Stimulated activated CD4-positive, alpha-beta T cell treated with anti-CD3 and anti-CD28 coated beads, Interleukin-4, amount 100 ng/mL, for 24 hours (primary cell): Measurements from ENCODE around the gene ERN1.
"Not testable (repeated sequence)": the region's sequence is repeated elsewhere in the genome, so short reads cannot be mapped to it uniquely, and the experiment has no call there.

Experiments
- DNase-seq: peaks from one replicate; pipeline ENCODE4 v3.0.0-alpha.2; 2020

Gene ERN1

GRCh38 chr17:64129765-64130558 lies at the start of gene ERN1:
Gene ERN1, minus strand, starts transcription at chr17:64130144. Its CDS starts 115 bp downstream, at chr17:64130029.
- DNase-seq: peak; percentile 90

DNA sequence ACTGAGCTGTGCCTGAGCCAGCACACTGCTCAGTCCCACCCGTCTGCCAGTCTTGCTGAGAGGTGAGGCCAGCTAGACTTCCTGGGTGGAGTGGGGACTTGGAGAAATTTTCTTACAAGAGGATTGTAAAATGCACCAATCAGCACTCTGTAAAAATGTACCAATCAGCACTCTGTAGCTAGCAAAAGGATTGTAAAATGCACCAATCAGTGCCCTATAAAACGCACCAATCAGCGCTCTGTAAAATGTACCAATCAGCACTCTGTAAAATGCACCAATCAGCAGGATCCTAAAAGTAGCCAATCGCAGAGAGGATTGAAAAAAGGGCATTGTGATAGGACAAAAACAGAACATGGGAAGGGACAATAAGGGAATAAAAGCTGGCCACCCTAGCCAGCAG lies 49.1 kb upstream of the ERN1 start:
- DNase-seq: not testable (repeated sequence)

DNA sequence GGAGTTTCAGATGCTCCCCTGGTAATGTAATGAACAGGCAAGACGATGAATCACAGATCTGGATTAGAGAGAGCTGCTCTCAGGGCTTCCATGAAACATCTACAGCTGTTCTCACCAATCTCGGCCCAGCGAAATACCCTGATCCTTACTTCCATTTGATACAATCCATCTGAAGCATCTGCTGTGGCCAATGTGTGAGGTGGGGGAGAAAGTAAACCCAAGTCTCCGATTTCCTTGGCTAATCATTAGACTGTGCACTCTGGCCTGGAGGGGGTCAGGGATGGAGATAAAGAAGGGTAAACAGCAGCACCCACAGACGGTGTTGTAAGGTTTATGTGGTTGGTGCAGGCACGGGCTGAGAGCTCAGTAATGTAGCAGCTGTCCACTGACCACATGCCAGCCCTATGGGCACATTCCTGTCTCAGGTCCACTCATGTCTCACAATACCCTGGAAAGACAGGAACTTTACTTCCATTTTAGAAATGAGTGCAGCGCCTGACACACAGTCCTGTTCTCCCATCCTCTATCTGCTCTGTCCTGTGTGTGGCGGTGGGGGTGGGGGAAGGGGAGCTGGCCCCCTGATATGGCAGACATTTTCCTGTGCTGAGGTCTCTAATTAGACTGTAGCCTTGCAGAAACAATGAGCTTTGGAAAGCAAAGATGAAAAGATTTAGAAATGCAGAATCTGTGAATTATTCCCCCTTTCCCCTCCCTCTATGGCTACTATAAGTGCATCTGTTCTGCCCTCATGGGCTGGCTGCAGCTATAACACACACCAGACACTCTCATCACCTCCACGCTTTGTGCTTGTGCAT lies 48.3 kb upstream of the ERN1 start:
- no peak for DNase-seq

DNA sequence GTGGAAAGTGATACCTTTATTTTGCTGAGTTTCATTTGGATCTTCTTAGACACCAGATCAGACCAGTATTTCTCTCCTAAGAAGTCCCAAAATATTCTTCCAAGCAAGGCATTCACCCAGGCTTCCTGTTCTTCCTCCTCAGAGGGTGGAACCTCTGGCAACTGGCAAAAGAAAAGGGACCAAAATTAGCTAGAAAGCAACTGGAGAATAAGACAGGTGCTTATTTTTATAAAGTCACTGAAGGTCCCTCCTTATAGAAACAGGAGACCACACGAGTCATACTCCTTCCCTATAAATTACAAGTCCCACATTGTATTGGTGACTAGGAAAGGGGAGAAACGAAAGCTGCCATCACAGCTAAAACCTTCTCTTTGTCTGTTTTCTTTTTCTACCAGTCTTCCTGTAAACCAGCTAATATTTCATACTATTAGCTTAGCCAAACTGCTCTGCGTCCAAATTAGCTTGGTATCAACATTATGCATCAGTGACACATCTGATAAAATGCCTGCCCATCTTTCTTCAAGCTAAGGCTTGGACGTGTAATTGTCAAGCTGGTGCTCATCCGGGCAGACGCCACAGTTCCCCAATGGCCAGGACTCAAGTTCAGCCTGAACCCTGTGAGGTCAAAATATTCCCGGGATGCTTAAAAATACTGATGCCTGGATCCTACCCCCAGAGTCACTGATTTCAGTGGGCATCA lies 47.5 kb upstream of the ERN1 start:
- DNase-seq: no peak

DNA sequence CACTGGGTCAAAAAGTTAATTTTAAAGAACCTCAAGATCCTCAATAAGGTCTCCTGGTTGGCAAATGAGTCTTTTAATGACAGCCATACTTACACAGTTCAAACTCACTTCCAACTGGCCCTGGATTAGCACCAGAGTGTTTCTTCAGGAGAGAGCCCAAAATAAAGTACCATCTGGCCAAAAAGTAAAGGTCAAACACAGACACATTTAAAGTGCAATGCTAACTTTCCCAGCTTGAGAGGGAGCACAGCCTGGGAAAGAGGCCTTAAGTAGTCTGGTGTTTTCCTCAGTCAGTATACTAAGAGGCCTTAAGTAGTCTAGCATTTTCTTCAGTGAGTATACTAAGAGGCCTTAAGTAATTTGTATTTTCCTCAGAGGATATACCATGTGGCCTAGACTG lies 46.6 kb upstream of the ERN1 start:
- DNase-seq: no peak

DNA sequence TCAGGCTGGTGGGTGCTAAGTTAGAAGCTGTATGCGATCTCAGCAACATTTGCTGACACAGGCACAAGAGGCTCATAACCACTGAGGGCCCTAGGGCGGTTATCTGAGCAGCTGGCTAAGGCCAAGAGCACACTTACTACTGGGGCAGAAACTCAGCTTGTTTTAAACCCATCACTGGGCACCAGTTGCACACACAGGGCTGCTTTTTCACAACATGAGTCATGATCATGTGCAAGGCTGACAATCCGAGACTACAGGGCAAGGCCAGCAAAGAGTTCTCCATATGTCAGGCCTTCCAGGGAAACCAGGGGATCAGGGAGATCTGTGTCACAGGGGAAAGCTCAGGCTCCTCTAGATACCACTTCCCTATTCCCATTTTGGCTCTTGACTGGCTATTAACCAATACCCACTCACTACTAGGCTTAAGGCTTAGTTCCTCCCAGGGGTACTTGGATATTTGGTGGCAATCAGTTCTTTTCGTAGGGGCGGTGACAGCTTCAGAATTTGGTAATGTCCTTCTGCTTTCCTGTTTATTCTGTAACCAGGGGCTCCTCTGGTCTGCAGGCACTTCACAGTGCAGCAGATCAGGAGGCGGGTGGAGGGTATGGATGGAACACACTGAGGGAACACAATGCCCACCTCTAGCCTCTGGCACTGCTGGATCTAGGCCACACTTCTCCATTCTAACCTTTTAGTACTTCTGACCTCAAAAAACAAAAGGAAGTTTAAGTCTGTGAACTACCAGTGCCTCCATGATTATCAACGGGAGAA lies 44.9 kb upstream of the ERN1 start:
- DNase-seq: no peak

GRCh38 chr17:64173646-64174045 lies 43.7 kb upstream of the ERN1 start:
- no peak for DNase-seq

DNA sequence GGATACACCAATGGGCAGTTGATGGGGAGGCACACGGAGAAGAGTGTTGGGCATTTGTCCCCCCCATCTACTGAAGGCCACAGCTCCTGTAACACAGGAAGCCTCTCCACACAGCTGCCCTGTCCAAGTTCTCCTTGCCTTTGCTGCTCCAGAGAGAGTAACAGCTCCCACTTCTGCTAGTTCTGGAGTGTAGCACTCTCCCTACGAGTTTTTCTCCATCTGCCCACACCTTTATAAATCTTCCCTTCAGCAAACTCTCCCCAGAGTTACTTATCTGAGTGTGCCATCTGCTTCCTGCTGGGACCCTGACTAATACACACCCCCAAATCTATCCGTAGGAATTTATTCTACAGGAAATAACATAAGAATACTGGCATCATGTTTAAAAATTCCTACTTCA lies 42.6 kb upstream of the ERN1 start:
- DNase-seq: no peak

DNA sequence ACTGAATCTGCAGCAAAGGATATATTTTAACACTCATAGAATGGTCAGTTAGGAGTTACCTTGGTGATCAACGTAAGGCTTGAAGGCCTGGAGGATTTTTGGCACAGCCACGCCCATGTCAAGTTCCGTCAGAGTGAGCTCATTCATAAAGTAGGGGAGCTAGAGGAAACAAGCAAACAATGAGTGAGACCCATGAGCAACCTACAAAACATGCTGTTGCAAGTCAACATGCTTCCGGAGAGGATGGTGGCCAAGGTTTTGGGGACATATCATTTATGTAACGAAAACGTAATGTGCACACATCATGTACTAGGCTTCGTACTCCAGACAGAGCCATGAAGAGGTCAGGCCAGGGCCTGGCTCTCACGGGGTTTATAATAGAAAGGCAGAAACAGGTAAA lies 41.1 kb upstream of the ERN1 start:
- DNase-seq: no peak

DNA sequence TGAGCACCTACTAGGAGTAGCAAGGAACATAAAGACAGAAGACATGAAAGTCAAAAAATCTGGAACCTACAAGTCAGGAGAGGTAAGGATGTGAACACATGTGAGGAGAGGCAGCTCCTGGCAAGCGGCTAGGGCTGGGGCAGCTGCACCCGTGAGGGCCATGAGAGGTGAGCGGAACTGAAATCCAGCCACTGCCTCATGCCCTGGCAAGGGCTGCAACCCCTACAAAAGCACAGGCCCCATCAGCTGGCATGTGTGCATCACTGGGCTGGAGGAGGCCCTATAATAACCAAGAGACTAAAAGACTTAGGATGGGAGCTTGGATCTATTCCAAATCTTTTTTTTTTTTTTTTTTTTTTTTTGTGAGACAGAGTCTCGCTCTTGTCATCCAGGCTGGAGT lies 40.3 kb upstream of the ERN1 start:
- DNase-seq: no peak

GRCh38 chr17:64167666-64168065 lies 37.7 kb upstream of the ERN1 start:
- DNase-seq: not testable (repeated sequence)

- DNase-seq: no peak
These were observed 36.9 kb upstream of the ERN1 start for GRCh38 chr17:64166876-64167275.

GRCh38 chr17:64165347-64165746 lies 35.4 kb upstream of the ERN1 start:
- DNase-seq: no peak

DNA sequence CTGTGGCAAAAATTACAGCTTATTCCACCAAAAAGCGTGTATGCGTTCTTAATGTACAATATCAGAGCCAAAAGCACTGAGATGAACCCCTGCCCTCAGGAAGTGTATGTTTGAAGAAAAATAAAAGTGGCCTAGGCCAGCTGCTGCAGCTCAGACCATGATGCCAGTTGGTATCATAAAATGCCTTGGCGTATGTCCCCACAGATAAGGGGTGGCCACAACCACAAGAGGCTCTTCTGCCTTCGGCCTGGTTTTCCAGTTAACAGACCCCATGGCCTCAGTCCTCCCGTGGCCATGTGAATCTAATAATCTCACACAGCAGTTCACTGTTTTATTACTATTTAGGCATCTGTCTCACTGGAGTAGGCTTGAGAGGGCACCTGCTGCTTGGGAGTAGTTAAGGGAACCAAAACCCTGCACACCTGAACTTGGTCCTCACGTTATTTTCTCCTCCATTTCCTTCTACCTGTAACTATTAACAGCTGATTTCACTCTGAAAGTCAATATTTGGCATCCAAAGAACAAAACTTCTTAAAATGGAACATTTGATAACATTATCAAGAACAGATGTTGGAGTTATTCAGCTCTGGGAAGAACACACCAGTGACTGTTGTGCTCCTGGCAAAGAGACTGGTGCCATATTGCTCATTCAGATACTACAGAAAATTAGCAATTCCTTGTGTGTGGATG lies 34.8 kb upstream of the ERN1 start:
- no peak for DNase-seq

GRCh38 chr17:64163468-64163867 lies 33.5 kb upstream of the ERN1 start:
- DNase-seq: no peak

DNA sequence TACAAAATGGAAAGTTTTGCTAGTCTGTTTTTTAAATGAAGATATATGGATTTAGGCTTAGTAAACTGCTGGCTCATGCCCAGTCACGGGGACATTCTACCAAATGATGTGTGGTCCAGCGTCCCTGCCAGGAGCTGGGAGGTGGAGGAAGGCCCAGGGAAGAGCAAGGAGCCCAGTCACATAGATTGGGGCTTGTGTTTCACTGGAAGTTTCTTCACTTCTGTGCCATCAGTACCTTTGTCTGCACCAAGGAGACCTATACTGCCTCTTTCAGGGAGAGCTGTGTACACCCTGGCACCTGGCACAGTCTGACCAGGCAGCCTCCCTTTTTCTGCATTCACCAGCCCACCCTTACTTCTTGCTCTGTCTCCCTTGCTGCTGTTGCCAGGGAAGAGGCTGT lies 32.6 kb upstream of the ERN1 start:
- no peak for DNase-seq

DNA sequence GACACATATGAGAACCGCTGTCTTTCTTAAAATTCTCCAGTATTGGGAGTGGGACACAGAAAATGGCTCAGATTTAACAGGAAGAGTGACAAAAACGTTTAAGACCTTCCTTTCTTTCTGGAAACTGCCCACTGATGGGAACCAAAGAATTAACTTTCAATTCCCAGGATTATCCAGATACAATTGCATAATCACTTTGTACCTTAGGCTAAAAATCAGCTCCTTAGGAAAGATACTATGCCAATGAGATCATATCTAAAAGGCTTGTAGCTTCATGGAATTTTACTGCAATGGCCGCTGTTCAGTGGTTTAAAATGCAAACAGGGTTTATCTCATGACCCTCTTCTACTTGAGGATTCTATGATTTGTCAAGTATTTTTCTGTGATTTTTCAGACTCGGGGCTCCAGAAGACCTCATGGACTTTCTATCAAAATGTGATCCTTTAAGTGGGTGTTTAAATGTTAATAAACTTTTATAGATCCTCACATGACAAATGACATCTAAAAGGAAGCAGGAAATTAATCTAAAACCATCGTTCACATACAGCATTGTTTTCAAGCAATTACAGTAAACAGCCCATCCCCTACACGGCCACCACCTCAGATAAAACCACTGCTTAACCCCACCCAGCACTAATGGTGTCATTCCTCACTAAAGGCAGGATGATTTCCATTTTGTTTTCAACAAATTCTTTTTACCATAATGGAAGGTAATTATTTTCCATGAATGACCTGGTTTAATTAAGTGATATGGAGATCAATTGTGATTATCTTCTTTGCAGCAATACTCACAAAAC lies 31.6 kb upstream of the ERN1 start:
- DNase-seq: no peak

GRCh38 chr17:64160378-64160777 lies 30.4 kb upstream of the ERN1 start:
- DNase-seq: no peak

DNA sequence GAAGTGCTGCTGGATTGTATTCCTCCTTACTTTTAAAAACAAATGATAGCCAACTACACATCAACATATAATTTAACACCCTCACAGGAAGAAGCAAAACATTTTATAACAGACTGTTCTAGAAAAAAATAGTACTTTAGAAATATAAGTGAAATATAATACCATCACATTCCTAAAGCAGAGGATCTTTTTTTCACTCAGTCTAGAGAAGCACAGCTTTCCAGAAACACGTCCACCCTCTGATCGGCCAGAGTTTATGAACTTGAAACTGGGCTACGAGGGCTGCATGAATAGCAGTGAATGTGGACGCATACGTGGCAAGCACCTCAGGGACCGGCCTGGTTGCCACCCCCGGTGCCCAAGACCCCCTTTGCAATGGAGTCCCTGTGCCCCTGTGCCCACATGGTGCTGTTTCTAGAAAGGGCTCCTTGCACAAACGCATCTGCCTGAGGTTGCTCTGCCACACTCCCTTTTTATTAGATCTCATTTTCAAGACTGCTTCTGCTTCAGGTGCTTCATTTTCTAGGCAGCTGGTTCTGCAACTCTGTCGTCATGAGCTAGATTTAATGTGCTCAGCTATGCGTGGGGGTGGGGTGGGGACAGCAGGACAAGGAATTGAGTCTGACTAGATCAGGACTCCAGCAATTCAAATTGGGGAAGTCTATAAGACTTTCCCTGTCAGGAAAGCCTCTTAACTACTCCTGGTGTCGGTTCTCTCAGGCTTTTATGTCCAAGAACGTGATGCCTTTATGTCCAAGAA lies 29.1 kb upstream of the ERN1 start:
- DNase-seq: no peak

- DNase-seq: no peak
These were observed 28.5 kb upstream of the ERN1 start for GRCh38 chr17:64158406-64158805.
